CD14-positive monocyte (primary cell): ENCODE results near the gene INPP4B. TPM values are rescaled to one million over a fixed set of nuclear protein-coding genes. Genes with fewer than 3 reads are reported as not detected.

Experiments
- DNase-seq, 3 donors: peaks; one replicate each; pipeline ENCODE4 v3.0.0-alpha.2; 2011 to 2022
- H2AFZ ChIP-seq: 2 replicates; pipeline ENCODE4 v1.6.0; 2012; ENCODE audit warnings: mild to moderate bottlenecking, low read depth, low read length, inconsistent platforms; ENCODE audit not compliant: insufficient read depth, poor library complexity, severe bottlenecking
- H3K27ac ChIP-seq, 2 donors: 1 replicate in 1 of 2; 2 replicates in 1 of 2; pipeline ENCODE4 v1.5.1; 2012 to 2013; ENCODE audit warnings: low read length in 2 of 2, control low read depth in 1 of 2, inconsistent platforms in 1 of 2, low read depth in 1 of 2, mild to moderate bottlenecking in 1 of 2
- H3K27me3 ChIP-seq, 2 donors: one replicate each; pipeline versions ENCODE4 v1.6.0 to v1.6.1; 2011 to 2013; ENCODE audit warnings: low read length in 2 of 2; ENCODE audit not compliant: control insufficient read depth in 2 of 2, insufficient read depth in 2 of 2
- H3K36me3 ChIP-seq, 2 donors: replicated peaks in 1 of 2; 1 replicate in 1 of 2; 2 replicates in 1 of 2; pipeline versions ENCODE4 v1.5.1 to v1.6.1; 2012 to 2013; ENCODE audit warnings: low read length in 2 of 2, control low read depth in 1 of 2, inconsistent platforms in 1 of 2, mild to moderate bottlenecking in 1 of 2; ENCODE audit not compliant: insufficient read depth in 2 of 2, control insufficient read depth in 1 of 2
- H3K4me1 ChIP-seq, 2 donors: 1 replicate in 1 of 2; 2 replicates in 1 of 2; pipeline versions ENCODE4 v1.5.1 to v1.6.1; 2012 to 2013; ENCODE audit warnings: low read length in 2 of 2, control low read depth in 1 of 2, inconsistent platforms in 1 of 2, mild to moderate bottlenecking in 1 of 2, moderate library complexity in 1 of 2; ENCODE audit not compliant: insufficient read depth in 2 of 2, control insufficient read depth in 1 of 2
- H3K4me2 ChIP-seq: replicated peaks from 2 replicates; pipeline ENCODE3; 2012; ENCODE audit warnings: low read length, moderate library complexity, mild to moderate bottlenecking; ENCODE audit not compliant: poor library complexity, severe bottlenecking; ENCODE audit errors: extremely low read depth
- H3K4me3 ChIP-seq, 3 experiments: fragments of 200-600 bp in 1 of 3; sonication (generic) in 1 of 3; replicated peaks in 1 of 3; 1 replicate in 2 of 3; 2 replicates in 1 of 3; pipeline ENCODE4 v1.5.1; 2011 to 2013; ENCODE audit warnings: low read length in 3 of 3, mild to moderate bottlenecking in 3 of 3, control low read depth in 2 of 3, low read depth in 2 of 3, inconsistent platforms in 1 of 3, moderate library complexity in 1 of 3
- H3K79me2 ChIP-seq: 2 replicates; pipeline ENCODE4 v1.6.0; 2012; ENCODE audit warnings: mild to moderate bottlenecking, control low read depth, inconsistent platforms, low read length, moderate library complexity; ENCODE audit not compliant: insufficient read depth
- H3K9ac ChIP-seq: 2 replicates; pipeline ENCODE4 v1.6.0; 2017; ENCODE audit warnings: low read length, mild to moderate bottlenecking; ENCODE audit not compliant: insufficient read depth, poor library complexity, severe bottlenecking
- H3K9me3 ChIP-seq, 2 donors: replicated peaks in 1 of 2; 1 replicate in 1 of 2; 2 replicates in 1 of 2; pipeline versions ENCODE4 v1.5.1 to v1.6.1; 2012 to 2013; ENCODE audit warnings: low read length in 2 of 2, control low read depth in 1 of 2; ENCODE audit not compliant: control insufficient read depth in 1 of 2, insufficient read depth in 1 of 2
- H4K20me1 ChIP-seq: 2 replicates; pipeline ENCODE4 v1.6.0; 2012; ENCODE audit warnings: mild to moderate bottlenecking, low read length, control low read depth, moderate library complexity; ENCODE audit not compliant: insufficient read depth
- H3K27ac Mint-ChIP-seq, 7 donors: one replicate each; pipeline ENCODE4 v1.8.0; 2020; ENCODE audit warnings: mild to moderate bottlenecking in 7 of 7, mixed read lengths in 7 of 7, moderate library complexity in 6 of 7, inconsistent platforms in 2 of 7
- H3K27me3 Mint-ChIP-seq, 3 donors: one replicate each; pipeline ENCODE4 v1.8.0; 2021 to 2022; ENCODE audit warnings: low read depth in 3 of 3, mild to moderate bottlenecking in 3 of 3, mixed read lengths in 3 of 3, moderate library complexity in 3 of 3, inconsistent platforms in 1 of 3
- H3K36me3 Mint-ChIP-seq, 2 donors: one replicate each; pipeline ENCODE4 v1.8.0; 2020; ENCODE audit warnings: mixed read lengths in 2 of 2, inconsistent platforms in 1 of 2, mild to moderate bottlenecking in 1 of 2
- H3K4me1 Mint-ChIP-seq: one replicate; pipeline ENCODE4 v1.8.0; 2020; ENCODE audit warnings: mild to moderate bottlenecking, mixed read lengths
- H3K4me3 Mint-ChIP-seq, 2 donors: one replicate each; pipeline ENCODE4 v1.8.0; 2020; ENCODE audit warnings: mild to moderate bottlenecking in 2 of 2, mixed read lengths in 2 of 2, moderate library complexity in 1 of 2
- H3K9me3 Mint-ChIP-seq, 7 donors: one replicate each; pipeline ENCODE4 v1.8.0; 2020 to 2022; ENCODE audit warnings: mixed read lengths in 7 of 7, mild to moderate bottlenecking in 6 of 7, moderate library complexity in 6 of 7, inconsistent platforms in 2 of 7
- CTCF ChIP-seq: fragments of 200-600 bp; IDR thresholded peaks from one replicate; pipeline ENCODE4 v1.8.0; 2022; ENCODE audit warnings: antibody characterized with exemption, mild to moderate bottlenecking
- WGBS: methylation state at CpG from one replicate; pipeline ENCODE4 v1.1.5; 2013; ENCODE audit warnings: missing lambda C conversion rate; ENCODE audit not compliant: insufficient coverage; 5-methylcytosine and 5-hydroxymethylcytosine counted together
- intact Hi-C, 2 donors: fragments of 100-400 bp; cut with micrococcal nuclease; formaldehyde crosslinking; loops; one replicate each; pipeline versions ENCODE4 v1.15.0 to v1.15.1; 2023
- polyA plus RNA-seq, 3 donors: library from polyadenylated mRNA; depleted of rRNA in 1 of 3; unstranded in 2 of 3; stranded (reverse) in 1 of 3; fragments of 300-500 nt in 2 of 3; fragments of >200 nt in 1 of 3; fragmentation: Illumina TruSeq in 2 of 3; gene quantifications; 1 replicate in 2 of 3; 2 replicates in 1 of 3; pipeline ENCODE4 v1.2.3, GENCODE V29; 2012 to 2021

Gene INPP4B
- polyA plus RNA-seq, 3 donors, result 0.13 to 0.38 (median 0.22) TPM

- Histone ChIP-seq H2AFZ (no peak overlapping the region), H4K20me1 (no peaks in the 10 kb centered on the region)
Measured at GRCh38 chr4:142549248-142549647, 296.9 kb downstream of the INPP4B start.

GRCh38 chr4:142548491-142548890 is 297.6 kb downstream of the INPP4B start:
- intact Hi-C loops, result no loop called here
- Histone ChIP-seq H3K79me2 (no peaks in the 10 kb centered on the region), H3K9ac (no peak overlapping the region), H3K4me1 (no peaks in the 10 kb centered on the region), H3K27ac (no peak overlapping the region), H3K27me3 (no peaks in the 10 kb centered on the region), H4K20me1 (no peaks in the 10 kb centered on the region), H3K9me3 (no peaks in the 10 kb centered on the region), H2AFZ (no peak overlapping the region), H3K36me3 (no peaks in the 10 kb centered on the region), H3K4me2 (no peak overlapping the region), H3K4me3 (no peak overlapping the region)
- no peak for TF ChIP-seq CTCF
- Mint-ChIP-seq H3K9me3 (peaks cover 0 to 1% (median 0%) of the 10 kb centered on the region in 7 donors), H3K27ac (no peak overlapping the region), H3K4me1 (peaks cover 3% of the 10 kb centered on the region), H3K4me3 (no peak overlapping the region), H3K36me3 (no peaks in the 10 kb centered on the region), H3K27me3 (no peaks in the 10 kb centered on the region)
- no CpG with 5 or more reads among the region's 1 CpG for WGBS
- no peak for DNase-seq

More at GRCh38 chr4:142549248-142549647, 296.9 kb downstream of the INPP4B start:
- 94% methylated on average over 2 of the region's 3 CpGs for whole genome bisulfite sequencing
- Histone ChIP-seq H3K27ac (no peak overlapping the region), H3K9me3 (no peaks in the 10 kb centered on the region), H3K4me1 (no peaks in the 10 kb centered on the region), H3K36me3 (no peaks in the 10 kb centered on the region), H3K4me3 (no peak overlapping the region), H3K4me2 (no peak overlapping the region), H3K27me3 (no peaks in the 10 kb centered on the region), H3K9ac (no peak overlapping the region), H3K79me2 (no peaks in the 10 kb centered on the region)
- Mint-ChIP-seq H3K36me3 (no peaks in the 10 kb centered on the region), H3K27me3 (no peaks in the 10 kb centered on the region), H3K27ac (no peak overlapping the region), H3K4me3 (no peak overlapping the region), H3K9me3 (peaks cover 0 to 1% (median 0%) of the 10 kb centered on the region in 7 donors), H3K4me1 (peaks cover 3% of the 10 kb centered on the region)
- no peak for DNase-seq
- intact Hi-C loops, result no loop called here
- TF ChIP-seq CTCF, result no peak
